DOHH2 (cell line): ENCODE data around the gene SMIM23.

Experiments
- EZH2phosphoT487 ChIP-seq: fragments of 200-600 bp; sonication (generic); IDR thresholded peaks from 2 replicates; pipeline ENCODE4 v1.6.1; 2017; ENCODE audit warnings: borderline replicate concordance, mild to moderate bottlenecking, antibody characterized with exemption, low read length, moderate library complexity, mixed read lengths
- TF ChIP-seq, protein P1 (sequence below): fragments of 200-600 bp; sonication (generic); IDR thresholded peaks from one replicate; pipeline ENCODE4 v1.5.1; 2014; ENCODE audit warnings: antibody characterized with exemption, mild to moderate bottlenecking, low read depth, low read length; ENCODE audit not compliant: poor library complexity, severe bottlenecking

DNA sequence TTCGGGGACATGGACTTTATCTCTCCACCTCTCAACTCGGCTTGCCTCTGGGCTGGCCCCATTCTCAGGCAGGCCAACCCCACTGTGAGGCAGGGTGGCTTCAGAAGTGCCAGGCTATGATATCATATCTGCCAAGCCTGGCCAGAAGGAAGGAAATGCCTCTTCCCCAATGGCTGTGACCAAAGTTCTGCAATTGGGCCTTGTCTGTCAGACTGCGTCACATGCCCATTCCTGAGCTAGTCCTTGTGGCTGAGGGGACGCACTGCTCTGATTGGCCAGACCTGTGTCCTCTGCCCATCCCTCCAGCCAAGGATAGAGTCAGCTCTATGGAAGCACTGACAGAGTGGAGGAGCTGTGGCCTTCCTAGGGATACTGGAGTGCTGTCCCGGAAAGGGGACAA, 11.9 kb downstream of the SMIM23 start:
- TF ChIP-seq, protein P1, sequence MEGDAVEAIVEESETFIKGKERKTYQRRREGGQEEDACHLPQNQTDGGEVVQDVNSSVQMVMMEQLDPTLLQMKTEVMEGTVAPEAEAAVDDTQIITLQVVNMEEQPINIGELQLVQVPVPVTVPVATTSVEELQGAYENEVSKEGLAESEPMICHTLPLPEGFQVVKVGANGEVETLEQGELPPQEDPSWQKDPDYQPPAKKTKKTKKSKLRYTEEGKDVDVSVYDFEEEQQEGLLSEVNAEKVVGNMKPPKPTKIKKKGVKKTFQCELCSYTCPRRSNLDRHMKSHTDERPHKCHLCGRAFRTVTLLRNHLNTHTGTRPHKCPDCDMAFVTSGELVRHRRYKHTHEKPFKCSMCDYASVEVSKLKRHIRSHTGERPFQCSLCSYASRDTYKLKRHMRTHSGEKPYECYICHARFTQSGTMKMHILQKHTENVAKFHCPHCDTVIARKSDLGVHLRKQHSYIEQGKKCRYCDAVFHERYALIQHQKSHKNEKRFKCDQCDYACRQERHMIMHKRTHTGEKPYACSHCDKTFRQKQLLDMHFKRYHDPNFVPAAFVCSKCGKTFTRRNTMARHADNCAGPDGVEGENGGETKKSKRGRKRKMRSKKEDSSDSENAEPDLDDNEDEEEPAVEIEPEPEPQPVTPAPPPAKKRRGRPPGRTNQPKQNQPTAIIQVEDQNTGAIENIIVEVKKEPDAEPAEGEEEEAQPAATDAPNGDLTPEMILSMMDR: no peak
- TF ChIP-seq EZH2phosphoT487: no peak
